Activated gamma-delta T cell treated with anti-CD3 and anti-CD28 coated beads, Interleukin-2, amount 50 U/mL, for 16 hours (primary cell): ENCODE data around the gene COMMD7.
"Not testable (repeated sequence)": the region's sequence is repeated elsewhere in the genome, so short reads cannot be mapped to it uniquely, and the experiment has no call there.

Experiments
- DNase-seq: peaks from one replicate; pipeline ENCODE4 v3.0.0-alpha.2; 2020; ENCODE audit warnings: low read depth

Gene COMMD7

GRCh38 chr20:32765230-32765875 is 22.1 kb upstream of the COMMD7 start:
- DNase-seq = not testable (repeated sequence)

- DNase-seq = no peak
These were observed 21.0 kb upstream of the COMMD7 start for GRCh38 chr20:32764005-32764960.

GRCh38 chr20:32763202-32764004 is 20.1 kb upstream of the COMMD7 start:
- no peak for DNase-seq

GRCh38 chr20:32762754-32763201 is 19.5 kb upstream of the COMMD7 start:
- DNase-seq = no peak

GRCh38 chr20:32761831-32762753 is 18.8 kb upstream of the COMMD7 start, which contains the start of gene DNMT3B:
DNMT3B (plus strand) TSS chr20:32762385; CDS start chr20:32780324, 17,939 bp downstream.
- peak; percentile 50 for DNase-seq

GRCh38 chr20:32761417-32761830 is 18.2 kb upstream of the COMMD7 start:
- DNase-seq = no peak

GRCh38 chr20:32756156-32756555 is 12.9 kb upstream of the COMMD7 start:
- no peak for DNase-seq

- no peak for DNase-seq
These were observed 10.5 kb upstream of the COMMD7 start for GRCh38 chr20:32753731-32754130.

- DNase-seq = no peak
These were observed 9.4 kb upstream of the COMMD7 start for GRCh38 chr20:32752458-32753250.

GRCh38 chr20:32751702-32752457 is 8.6 kb upstream of the COMMD7 start:
- DNase-seq = no peak

- DNase-seq = no peak
These were observed 8.0 kb upstream of the COMMD7 start for GRCh38 chr20:32751293-32751692.

- DNase-seq = no peak
These were observed 6.8 kb upstream of the COMMD7 start for GRCh38 chr20:32749914-32750637.

- DNase-seq = no peak
These were observed 688 bp downstream of the COMMD7 start for GRCh38 chr20:32742322-32743236.

GRCh38 chr20:32741151-32741550 is 2.1 kb downstream of the COMMD7 start:
- no peak for DNase-seq

GRCh38 chr20:32737371-32738223 is 5.7 kb downstream of the COMMD7 start:
- no peak for DNase-seq

- DNase-seq = no peak
These were observed 11.4 kb downstream of the COMMD7 start for GRCh38 chr20:32731882-32732266.

GRCh38 chr20:32729334-32729733 is 13.9 kb downstream of the COMMD7 start:
- not testable (repeated sequence) for DNase-seq
